GM12878 (cell line): ENCODE data around the gene USB1.

Experiments
- SIN3A ChIP-seq: IDR thresholded peaks from 2 replicates; pipeline ENCODE4 v1.6.1; 2012; ENCODE audit warnings: low read depth, low read length, improper control_type of control experiment
- TF ChIP-seq, protein P1 (sequence below), 3 experiments: IDR thresholded peaks in 2 of 3; conservative IDR thresholded peaks in 1 of 3; 2 replicates each; pipeline ENCODE4 v1.5.1; 2011; ENCODE audit warnings: low read depth in 3 of 3, low read length in 3 of 3, mild to moderate bottlenecking in 3 of 3, control low read depth in 2 of 3, moderate library complexity in 2 of 3, inconsistent platforms in 1 of 3, mixed read lengths in 1 of 3; ENCODE audit not compliant: control insufficient read depth in 2 of 3, insufficient read depth in 1 of 3; ENCODE audit errors: extremely low read depth in 1 of 3

DNA sequence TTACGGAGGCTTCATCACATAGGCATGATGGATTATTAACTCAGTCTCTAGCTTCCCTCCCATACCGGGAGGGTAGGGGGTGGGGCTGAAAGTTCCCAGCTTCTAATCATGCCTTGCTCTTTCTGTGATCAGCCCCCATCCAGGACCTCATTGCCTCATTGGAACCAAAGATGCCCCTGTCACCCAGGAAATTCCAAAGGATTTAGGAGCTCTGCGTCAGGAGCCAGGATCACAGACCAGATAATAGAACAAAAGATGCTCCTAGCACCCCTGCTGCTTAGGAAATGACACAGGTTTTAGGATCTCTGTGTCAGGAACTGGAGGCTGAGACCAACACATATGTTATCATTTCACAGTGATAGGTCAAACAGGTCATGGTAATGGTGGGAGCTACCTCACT is 9.7 kb downstream of the USB1 start:
- no peak for TF ChIP-seq SIN3A
- TF ChIP-seq, protein P1, sequence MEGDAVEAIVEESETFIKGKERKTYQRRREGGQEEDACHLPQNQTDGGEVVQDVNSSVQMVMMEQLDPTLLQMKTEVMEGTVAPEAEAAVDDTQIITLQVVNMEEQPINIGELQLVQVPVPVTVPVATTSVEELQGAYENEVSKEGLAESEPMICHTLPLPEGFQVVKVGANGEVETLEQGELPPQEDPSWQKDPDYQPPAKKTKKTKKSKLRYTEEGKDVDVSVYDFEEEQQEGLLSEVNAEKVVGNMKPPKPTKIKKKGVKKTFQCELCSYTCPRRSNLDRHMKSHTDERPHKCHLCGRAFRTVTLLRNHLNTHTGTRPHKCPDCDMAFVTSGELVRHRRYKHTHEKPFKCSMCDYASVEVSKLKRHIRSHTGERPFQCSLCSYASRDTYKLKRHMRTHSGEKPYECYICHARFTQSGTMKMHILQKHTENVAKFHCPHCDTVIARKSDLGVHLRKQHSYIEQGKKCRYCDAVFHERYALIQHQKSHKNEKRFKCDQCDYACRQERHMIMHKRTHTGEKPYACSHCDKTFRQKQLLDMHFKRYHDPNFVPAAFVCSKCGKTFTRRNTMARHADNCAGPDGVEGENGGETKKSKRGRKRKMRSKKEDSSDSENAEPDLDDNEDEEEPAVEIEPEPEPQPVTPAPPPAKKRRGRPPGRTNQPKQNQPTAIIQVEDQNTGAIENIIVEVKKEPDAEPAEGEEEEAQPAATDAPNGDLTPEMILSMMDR (IDR thresholded peaks at IDR 0.05 in 2 of 3, conservative IDR thresholded peaks at IDR 0.05 in 1 of 3; ENCODE audit: control insufficient read depth in 2 of 3, extremely low read depth in 1 of 3, insufficient read depth in 1 of 3, low read depth in 3 of 3, low read length in 3 of 3), result no peak
